Endothelial cell of umbilical vein (primary cell): ENCODE measurements around the gene RBM26. TPM values are rescaled to one million over a fixed set of nuclear protein-coding genes. Genes with fewer than 3 reads are reported as not detected.

Source experiments
- BruUV-seq: library from RNA; stranded (reverse); fragments of 400-500 nt; replicated peaks from 2 replicates; lab custom pipeline; 2021; lab: Mats Ljungman, UMichigan
- CTCF ChIA-PET: fragments of 300-600, 350-600 bp; sonication (Branson Sonifier 250); formaldehyde crosslinking; loops from one replicate; lab custom pipeline; 2021; ENCODE audit warnings: antibody characterized with exemption, inconsistent platforms; lab: Charles Lee
- POLR2A ChIA-PET: fragments of 300-600, 350-600 bp; sonication (Branson Sonifier 250); formaldehyde crosslinking; loops from one replicate; lab custom pipeline; 2021; ENCODE audit warnings: antibody characterized with exemption, inconsistent platforms; lab: Charles Lee
- DNase-seq: peaks from one replicate; pipeline ENCODE4 v3.0.0-alpha.2; 2011; ENCODE audit warnings: low read depth, low spot score
- FAIRE-seq: peaks from 2 replicates; lab custom pipeline; 2011; peaks lifted over from hg19 to GRCh38; lab: Jason Lieb, UNC
- H2AFZ ChIP-seq: 2 replicates; pipeline ENCODE4 v1.6.0; 2012; ENCODE audit warnings: low read depth, low read length, control low read depth, inconsistent platforms
- H3K27ac ChIP-seq: 2 replicates; pipeline ENCODE4 v1.5.1; 2011; ENCODE audit warnings: low read depth, mild to moderate bottlenecking, control low read depth, low read length, moderate library complexity; ENCODE audit not compliant: insufficient read depth
- H3K27me3 ChIP-seq, 2 experiments: 2 replicates each; pipeline versions ENCODE4 v1.6.0 to v1.6.1; 2011; ENCODE audit warnings: low read length in 2 of 2, mixed read lengths in 1 of 2; ENCODE audit not compliant: control insufficient read depth in 2 of 2, insufficient read depth in 2 of 2
- H3K36me3 ChIP-seq, 2 experiments: 2 replicates in 1 of 2; 3 replicates in 1 of 2; pipeline ENCODE4 v1.5.1; 2011; ENCODE audit warnings: low read length in 2 of 2, mild to moderate bottlenecking in 1 of 2, moderate library complexity in 1 of 2; ENCODE audit not compliant: control insufficient read depth in 2 of 2, insufficient read depth in 2 of 2; ENCODE audit errors: extremely low read depth in 1 of 2
- H3K4me1 ChIP-seq: 3 replicates; pipeline ENCODE4 v1.5.1; 2011; ENCODE audit warnings: mild to moderate bottlenecking, low read length; ENCODE audit not compliant: control insufficient read depth, insufficient read depth; ENCODE audit errors: extremely low read depth
- H3K4me2 ChIP-seq: 2 replicates; pipeline ENCODE4 v1.6.1; 2011; ENCODE audit warnings: low read length, control low read depth, mixed read lengths; ENCODE audit not compliant: insufficient read depth
- H3K4me3 ChIP-seq, 3 experiments: fragments of 200-600 bp in 1 of 3; sonication (generic), shearing (Covaris generic) in 1 of 3; replicated peaks in 1 of 3; 2 replicates each; pipeline ENCODE4 v1.5.1; 2011 to 2016; ENCODE audit warnings: control low read depth in 3 of 3, low read length in 3 of 3, mild to moderate bottlenecking in 2 of 3, inconsistent platforms in 1 of 3, low read depth in 1 of 3, moderate library complexity in 1 of 3; ENCODE audit not compliant: insufficient read depth in 1 of 3
- H3K79me2 ChIP-seq: 2 replicates; pipeline ENCODE4 v1.6.0; 2012; ENCODE audit warnings: low read length, inconsistent platforms; ENCODE audit not compliant: control insufficient read depth, insufficient read depth
- H3K9ac ChIP-seq: replicated peaks from 2 replicates; pipeline ENCODE3; 2011; ENCODE audit warnings: low read length, control low read depth; ENCODE audit not compliant: insufficient read depth; ENCODE audit errors: extremely low read depth
- H3K9me1 ChIP-seq: replicated peaks from 3 replicates; pipeline ENCODE4 v1.6.0; 2011; ENCODE audit warnings: mild to moderate bottlenecking, low read length; ENCODE audit not compliant: control insufficient read depth, insufficient read depth; ENCODE audit errors: extremely low read depth
- H3K9me3 ChIP-seq: replicated peaks from 2 replicates; pipeline ENCODE4 v1.5.1; 2012; ENCODE audit warnings: low read length, inconsistent platforms; ENCODE audit not compliant: control insufficient read depth, insufficient read depth
- H4K20me1 ChIP-seq: replicated peaks from 2 replicates; pipeline ENCODE3; 2011; ENCODE audit warnings: mild to moderate bottlenecking, low read length; ENCODE audit not compliant: control insufficient read depth, insufficient read depth; ENCODE audit errors: extremely low read depth
- CTCF ChIP-seq, 2 donors: IDR thresholded peaks; 1 replicate in 1 of 2; 2 replicates in 1 of 2; pipeline ENCODE4 v1.5.1; 2011; ENCODE audit warnings: low read length in 2 of 2, mild to moderate bottlenecking in 2 of 2, moderate library complexity in 2 of 2, control low read depth in 1 of 2, inconsistent platforms in 1 of 2, low read depth in 1 of 2; ENCODE audit not compliant: insufficient read depth in 1 of 2; ENCODE audit errors: extremely low read depth in 1 of 2
- EZH2 ChIP-seq: IDR thresholded peaks from 2 replicates; pipeline ENCODE4 v1.6.1; 2012; ENCODE audit warnings: borderline replicate concordance, low read depth, mild to moderate bottlenecking, moderate library complexity, low read length, inconsistent platforms; ENCODE audit not compliant: severe bottlenecking
- FOS ChIP-seq: IDR thresholded peaks from 2 replicates; pipeline ENCODE4 v1.6.1; 2011; ENCODE audit warnings: mild to moderate bottlenecking, low read length, moderate library complexity, borderline replicate concordance; ENCODE audit not compliant: insufficient read depth
- GATA2 ChIP-seq: IDR thresholded peaks from 2 replicates; pipeline ENCODE4 v1.7.0; 2011; ENCODE audit warnings: low read depth, mild to moderate bottlenecking, moderate library complexity, mixed read lengths, low read length; ENCODE audit not compliant: insufficient read length, insufficient read depth
- JUN ChIP-seq: IDR thresholded peaks from 2 replicates; pipeline ENCODE4 v1.6.1; 2011; ENCODE audit warnings: borderline replicate concordance, low read depth; ENCODE audit not compliant: insufficient read length, insufficient read depth
- MAX ChIP-seq: IDR thresholded peaks from 2 replicates; pipeline ENCODE4 v1.6.1; 2011; ENCODE audit not compliant: insufficient read depth, insufficient read length
- MYC ChIP-seq: IDR thresholded peaks from one replicate; pipeline ENCODE4 v1.6.1; 2011; ENCODE audit warnings: mild to moderate bottlenecking, low read depth, low read length
- POLR2A ChIP-seq: IDR thresholded peaks from 2 replicates; pipeline ENCODE4 v1.6.1; 2012; ENCODE audit warnings: low read depth, mild to moderate bottlenecking, control low read depth, low read length
- POLR2AphosphoS5 ChIP-seq: IDR thresholded peaks from 2 replicates; pipeline ENCODE4 v1.6.1; 2012; ENCODE audit warnings: low read depth, mild to moderate bottlenecking, control low read depth, low read length, moderate library complexity; ENCODE audit not compliant: insufficient read depth
- dilution Hi-C: fragments of 300-500 bp; cut with MboI; formaldehyde crosslinking; loops from one replicate; pipeline ENCODE4 v1.15.0; 2019; ENCODE audit warnings: low sequenced_read_pairs; ENCODE audit not compliant: extremely low pct_ligation_motif_present
- intact Hi-C: fragments of 100-400 bp; cut with micrococcal nuclease; formaldehyde crosslinking; loops from one replicate; pipeline ENCODE4 v1.10.0; 2022
- polyA plus RNA-seq, 4 experiments: library from polyadenylated mRNA; depleted of rRNA in 3 of 4; stranded (reverse) in 3 of 4; unstranded in 1 of 4; fragments of >200 nt; gene quantifications; 2 replicates each; pipeline versions ENCODE4 v1.2.1 to v1.2.3, GENCODE V29; 2011 to 2012; ENCODE audit warnings: missing spikeins in 1 of 4
- total RNA-seq: library from RNA; stranded (reverse); gene quantifications from 2 replicates; pipeline ENCODE4 v1.2.3, GENCODE V29; 2021

RBM26 gene
- total and polyA plus RNA-seq, 2 donors (not counting 3 experiments of a cell fraction or from before 2014, with no cell fraction given): 14.8 to 54.3 TPM

GRCh38 chr13:79271616-79272015 lies 134.4 kb downstream of the RBM26 start:
- H3K4me2 ChIP-seq: no peak overlapping the region
- H3K79me2 ChIP-seq: no peaks in the 10 kb centered on the region
- POLR2A ChIA-PET: no interaction called here

More at GRCh38 chr13:79271616-79272015, 134.4 kb downstream of the RBM26 start:
- no peak for DNase-seq
- H3K27ac ChIP-seq: no peak overlapping the region
- H3K9me3 ChIP-seq: no peaks in the 10 kb centered on the region
- no peak overlapping the region for H3K9ac ChIP-seq
- H3K9me1 ChIP-seq: no peaks in the 10 kb centered on the region
- no peaks in the 10 kb centered on the region for H3K36me3 ChIP-seq
- H3K4me3 ChIP-seq: no peak overlapping the region
- intact Hi-C loops: no loop called here
- no TSS peak for BruUV-seq
- no peaks in the 10 kb centered on the region for H4K20me1 ChIP-seq
- peaks cover 0 to 2% of the 10 kb centered on the region in 2 experiments for H3K27me3 ChIP-seq
- no peak overlapping the region for H2AFZ ChIP-seq
- no peak for TF ChIP-seq GATA2
- TF ChIP-seq JUN: no peak
- TF ChIP-seq POLR2AphosphoS5: no peak
- TF ChIP-seq CTCF (IDR thresholded peaks at IDR 0.05; ENCODE audit: extremely low read depth in 1 of 2, insufficient read depth in 1 of 2, low read depth in 1 of 2, low read length in 2 of 2): no peak
- no peak for TF ChIP-seq FOS
- no peak for TF ChIP-seq MYC
- no peak for TF ChIP-seq POLR2A
- TF ChIP-seq EZH2: no peak
- no peak for TF ChIP-seq MAX
- no peak for FAIRE-seq
- dilution Hi-C loops: no loop called here
- CTCF ChIA-PET: no interaction called here
- no peaks in the 10 kb centered on the region for H3K4me1 ChIP-seq
